Mucosa of descending colon (tissue), 3 donors: Measurements from ENCODE around the gene RPL36A. TPM values are rescaled to one million over a fixed set of nuclear protein-coding genes. Genes with fewer than 3 reads are reported as not detected.
A peak's percentile ranks its signal among the peaks of the same experiment; 100 is the strongest.

ENCODE experiments used
- ATAC-seq: fragments of 200-7000 bp; cut with Tn5 transposase; one replicate; pipeline ENCODE4 v1.9.1; 2020; ENCODE audit warnings: mild to moderate bottlenecking, moderate library complexity
- DNase-seq, 3 donors: peaks; one replicate each; pipeline ENCODE4 v3.0.0-alpha.2; 2020
- H3K36me3 ChIP-seq: fragments of 200-600 bp; one replicate; pipeline ENCODE4 v1.8.0; 2021; ENCODE audit warnings: low read depth, mild to moderate bottlenecking
- H3K4me1 ChIP-seq: fragments of 200-600 bp; one replicate; pipeline ENCODE4 v1.8.0; 2021; ENCODE audit warnings: low read depth, mild to moderate bottlenecking
- H3K4me3 ChIP-seq: fragments of 200-600 bp; one replicate; pipeline ENCODE4 v1.8.0; 2021; ENCODE audit warnings: mild to moderate bottlenecking
- H3K9me3 ChIP-seq: fragments of 200-600 bp; one replicate; pipeline ENCODE4 v1.8.0; 2021; ENCODE audit warnings: mild to moderate bottlenecking
- CTCF ChIP-seq: fragments of 200-600 bp; IDR thresholded peaks from one replicate; pipeline ENCODE4 v1.8.0; 2022; ENCODE audit warnings: antibody characterized with exemption, mild to moderate bottlenecking
- intact Hi-C, 2 donors: fragments of 100-400 bp; cut with DNase I in 1 of 2; cut with micrococcal nuclease in 1 of 2; formaldehyde crosslinking; loops; one replicate each; pipeline versions ENCODE4 v1.11.0 to v1.11.1; 2022; cut with DNase I, micrococcal nuclease
- total RNA-seq, 3 donors: library from RNA; stranded (reverse); fragmentation: NEBNext Ultra II Directional in 2 of 3; extraction: Animal tissue kit (Norgen Biotek cat#: 25700) in 2 of 3; gene quantifications; one replicate each; pipeline versions ENCODE4 v1.2.1 to v1.2.4, GENCODE V29; 2021 to 2023
- donor health status: DM: no; HTN: no; CAD: no; lungs with moderate emphysema.
- donor health status: DM: no; HTN: no; CAD: no.
- donor health status: DM: no; HTN: yes; CAD: no.

The RPL36A gene
- total RNA-seq, 3 donors from 2014 or later = 125 to 181 (median 167) TPM

GRCh38 chrX:101415180-101416145 lies 24.7 kb downstream of the RPL36A start:
- H3K4me3 ChIP-seq = no peak overlapping the region
- ATAC-seq (peak; percentile 69), DNase-seq (no peak)
- H3K4me1 ChIP-seq = no peaks in the 10 kb centered on the region
- H3K36me3 ChIP-seq = no peaks in the 10 kb centered on the region
- no peaks in the 10 kb centered on the region for H3K9me3 ChIP-seq
- intact Hi-C loops = no loop called here
- TF ChIP-seq CTCF = peak; percentile 53

GRCh38 chrX:101416691-101417090 lies 25.9 kb downstream of the RPL36A start:
- no peak for TF ChIP-seq CTCF
- DNase-seq = no peak
- Histone ChIP-seq H3K4me1 (no peaks in the 10 kb centered on the region), H3K9me3 (no peaks in the 10 kb centered on the region), H3K36me3 (no peaks in the 10 kb centered on the region), H3K4me3 (no peak overlapping the region)
- intact Hi-C loops = no loop called here
- no peak for ATAC-seq

- intact Hi-C loops = no loop called here
These were observed 26.4 kb downstream of the RPL36A start for GRCh38 chrX:101417190-101417589.

GRCh38 chrX:101417981-101418841 lies 27.4 kb downstream of the RPL36A start:
- no peaks in the 10 kb centered on the region for H3K4me1 ChIP-seq
- DNase-seq = peak; percentile 65 to 74 (median 72)
- peak; percentile 69 for ATAC-seq
- H3K4me3 ChIP-seq = peak overlapping the region; percentile 36
- no peak for TF ChIP-seq CTCF
- no peaks in the 10 kb centered on the region for H3K9me3 ChIP-seq
- intact Hi-C loops = no loop called here
- H3K36me3 ChIP-seq = no peaks in the 10 kb centered on the region

More at GRCh38 chrX:101417190-101417589, 26.4 kb downstream of the RPL36A start:
- H3K9me3 ChIP-seq = no peaks in the 10 kb centered on the region
- no peaks in the 10 kb centered on the region for H3K36me3 ChIP-seq
- no peak for ATAC-seq
- TF ChIP-seq CTCF = no peak
- no peak for DNase-seq
- H3K4me3 ChIP-seq = no peak overlapping the region
- H3K4me1 ChIP-seq = no peaks in the 10 kb centered on the region

- ATAC-seq (peak; percentile 59), DNase-seq (no peak)
- no peaks in the 10 kb centered on the region for H3K36me3 ChIP-seq
- intact Hi-C loops = no loop called here
- no peaks in the 10 kb centered on the region for H3K9me3 ChIP-seq
- no peak overlapping the region for H3K4me3 ChIP-seq
- H3K4me1 ChIP-seq = no peaks in the 10 kb centered on the region
- TF ChIP-seq CTCF = no peak
These were observed 28.7 kb downstream of the RPL36A start for GRCh38 chrX:101419489-101419888.
